Measurements from ENCODE around the gene OR7A17.
A peak's percentile ranks its signal among the peaks of the same experiment; 100 is the strongest.

The OR7A17 gene

GRCh38 chr19:14890643-14891379 is 4.9 kb upstream of the OR7A17 start:
- Histone ChIP-seq H3K36me3 (ENCODE audit: control insufficient read depth, low read length) (no peaks in the 10 kb centered on the region), H3K4me2 (ENCODE audit: low read length) (no peak overlapping the region), H4K20me1 (ENCODE audit: control insufficient read depth, insufficient read depth, low read depth, low read length) (no peaks in the 10 kb centered on the region), H3F3A (ENCODE audit: control insufficient read depth, insufficient read depth) (no peaks in the 10 kb centered on the region), H3K4me1 (ENCODE audit: control insufficient read depth, low read length) (no peaks in the 10 kb centered on the region), H3K27ac (ENCODE audit: low read depth, low read length) (no peak overlapping the region), H3K27me3 (ENCODE audit: control insufficient read depth, low read length) (0 out of 2 replicates have a peak, but pooled peaks cover 8% of the 10 kb centered on the region), H3K9me2 (replicated peaks; ENCODE audit: control insufficient read depth, low read length) (no peaks in the 10 kb centered on the region), H3K4me3 (ENCODE audit: low read length) (no peak overlapping the region), H3K79me2 (ENCODE audit: control insufficient read depth, low read length) (no peaks in the 10 kb centered on the region), H3K9me3 (ENCODE audit: control insufficient read depth, insufficient read depth, low read length) (no peaks in the 10 kb centered on the region)
- TF ChIP-seq EZH2phosphoT487 (IDR thresholded peaks at IDR 0.05; ENCODE audit: borderline replicate concordance, low read length): no peak
- TF ChIP-seq CTCF (IDR thresholded peaks at IDR 0.05; ENCODE audit: low read depth, low read length, poor library complexity, severe bottlenecking): no peak

- no peaks in the 10 kb centered on the region for H3K9me2 ChIP-seq (replicated peaks; ENCODE audit: control insufficient read depth, low read length)
- H4K20me1 ChIP-seq (ENCODE audit: control insufficient read depth, insufficient read depth, low read depth, low read length): no peaks in the 10 kb centered on the region
- H3K27me3 ChIP-seq (ENCODE audit: control insufficient read depth, low read length): 0 out of 2 replicates have a peak, but pooled peaks cover 8% of the 10 kb centered on the region
- H3K79me2 ChIP-seq (ENCODE audit: control insufficient read depth, low read length): no peaks in the 10 kb centered on the region
- H3K4me3 ChIP-seq (ENCODE audit: low read length): no peak overlapping the region
- H3K4me2 ChIP-seq (ENCODE audit: low read length): no peak overlapping the region
- H3K9me3 ChIP-seq (ENCODE audit: control insufficient read depth, insufficient read depth, low read length): no peaks in the 10 kb centered on the region
- TF ChIP-seq CTCF (IDR thresholded peaks at IDR 0.05; ENCODE audit: low read depth, low read length, poor library complexity, severe bottlenecking) (no peak), EZH2phosphoT487 (IDR thresholded peaks at IDR 0.05; ENCODE audit: borderline replicate concordance, low read length) (no peak)
- H3K4me1 ChIP-seq (ENCODE audit: control insufficient read depth, low read length): no peaks in the 10 kb centered on the region
- H3F3A ChIP-seq (ENCODE audit: control insufficient read depth, insufficient read depth): no peaks in the 10 kb centered on the region
- no peaks in the 10 kb centered on the region for H3K36me3 ChIP-seq (ENCODE audit: control insufficient read depth, low read length)
- H3K27ac ChIP-seq (ENCODE audit: low read depth, low read length): no peak overlapping the region
These were observed 4.2 kb upstream of the OR7A17 start for GRCh38 chr19:14889994-14890642.

- no peaks in the 10 kb centered on the region for H4K20me1 ChIP-seq (ENCODE audit: control insufficient read depth, insufficient read depth, low read depth, low read length)
- TF ChIP-seq EZH2phosphoT487 (IDR thresholded peaks at IDR 0.05; ENCODE audit: borderline replicate concordance, low read length) (no peak), CTCF (IDR thresholded peaks at IDR 0.05; ENCODE audit: low read depth, low read length, poor library complexity, severe bottlenecking) (peak; percentile 66)
- H3K4me1 ChIP-seq (ENCODE audit: control insufficient read depth, low read length): no peaks in the 10 kb centered on the region
- H3K36me3 ChIP-seq (ENCODE audit: control insufficient read depth, low read length): no peaks in the 10 kb centered on the region
- H3K9me3 ChIP-seq (ENCODE audit: control insufficient read depth, insufficient read depth, low read length): no peaks in the 10 kb centered on the region
- H3K27ac ChIP-seq (ENCODE audit: low read depth, low read length): no peak overlapping the region
- H3K79me2 ChIP-seq (ENCODE audit: control insufficient read depth, low read length): no peaks in the 10 kb centered on the region
- no peaks in the 10 kb centered on the region for H3K27me3 ChIP-seq (ENCODE audit: control insufficient read depth, low read length)
- H3K4me3 ChIP-seq (ENCODE audit: low read length): no peak overlapping the region
- no peaks in the 10 kb centered on the region for H3F3A ChIP-seq (ENCODE audit: control insufficient read depth, insufficient read depth)
- no peaks in the 10 kb centered on the region for H3K9me2 ChIP-seq (replicated peaks; ENCODE audit: control insufficient read depth, low read length)
- no peak overlapping the region for H3K4me2 ChIP-seq (ENCODE audit: low read length)
These were observed 14.2 kb downstream of the OR7A17 start for GRCh38 chr19:14871619-14872230.

All from DOHH2 (cell line).